ENCODE results near the gene RND1. TPM values are rescaled to one million over a fixed set of nuclear protein-coding genes. Genes with fewer than 3 reads are reported as not detected.
A peak's percentile ranks its signal among the peaks of the same experiment; 100 is the strongest.
"Not testable (repeated sequence)": the region's sequence is repeated elsewhere in the genome, so short reads cannot be mapped to it uniquely, and the experiment has no call there.

Gene RND1
- total RNA-seq, 1 experiment from 2014 or later = 2.0 TPM

DNA sequence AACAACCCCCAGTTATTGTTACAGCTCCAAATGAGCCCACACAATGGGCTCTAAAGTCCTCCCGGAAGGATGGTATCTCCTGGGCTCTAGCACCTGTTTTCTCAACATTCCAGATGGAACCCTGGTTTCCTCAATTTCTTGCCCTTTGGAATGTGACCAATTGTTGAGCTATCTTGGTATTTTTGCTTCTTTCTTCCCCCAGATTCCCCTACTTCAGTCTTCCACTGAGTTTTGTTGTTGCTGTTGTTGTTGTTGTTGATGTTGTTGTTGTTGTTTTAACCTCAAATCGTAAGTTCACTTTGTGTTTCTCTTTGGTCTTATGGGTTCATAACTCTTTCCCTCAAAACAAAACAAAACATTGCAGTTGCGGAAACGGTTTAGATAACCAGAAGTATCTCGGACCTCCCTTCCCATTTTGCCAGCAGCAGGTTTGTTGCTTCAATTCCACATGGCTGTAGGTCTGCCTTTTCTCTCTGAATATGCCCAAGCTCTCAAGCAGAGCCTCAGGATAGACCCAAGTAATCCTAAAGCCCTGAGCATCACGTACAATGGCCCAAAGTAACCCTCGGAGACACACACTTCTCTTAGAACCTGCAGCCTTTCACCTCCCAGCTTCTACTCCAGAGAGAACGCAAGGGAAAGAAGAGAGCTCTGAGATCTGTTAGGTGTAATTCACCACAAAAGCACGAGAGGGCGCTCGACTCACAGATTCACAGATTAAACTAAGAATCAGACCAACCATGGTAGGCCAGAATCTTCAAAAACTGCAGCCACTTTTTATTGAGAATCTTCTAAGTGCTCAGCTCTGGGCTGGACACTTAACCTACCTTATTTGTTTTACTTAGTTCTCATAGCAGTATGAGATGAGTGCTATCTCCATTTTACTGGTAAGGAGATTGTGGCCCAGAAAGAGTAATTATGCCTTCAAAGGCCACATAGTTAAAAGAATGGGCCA, 12.7 kb downstream of the RND1 start:
- TSS peak; percentile 93 for BruUV-seq (replicated peaks)
- peak overlapping the region; percentile 84 for H3K27ac ChIP-seq (ENCODE audit: low read depth, low read length, poor library complexity, severe bottlenecking)

DNA sequence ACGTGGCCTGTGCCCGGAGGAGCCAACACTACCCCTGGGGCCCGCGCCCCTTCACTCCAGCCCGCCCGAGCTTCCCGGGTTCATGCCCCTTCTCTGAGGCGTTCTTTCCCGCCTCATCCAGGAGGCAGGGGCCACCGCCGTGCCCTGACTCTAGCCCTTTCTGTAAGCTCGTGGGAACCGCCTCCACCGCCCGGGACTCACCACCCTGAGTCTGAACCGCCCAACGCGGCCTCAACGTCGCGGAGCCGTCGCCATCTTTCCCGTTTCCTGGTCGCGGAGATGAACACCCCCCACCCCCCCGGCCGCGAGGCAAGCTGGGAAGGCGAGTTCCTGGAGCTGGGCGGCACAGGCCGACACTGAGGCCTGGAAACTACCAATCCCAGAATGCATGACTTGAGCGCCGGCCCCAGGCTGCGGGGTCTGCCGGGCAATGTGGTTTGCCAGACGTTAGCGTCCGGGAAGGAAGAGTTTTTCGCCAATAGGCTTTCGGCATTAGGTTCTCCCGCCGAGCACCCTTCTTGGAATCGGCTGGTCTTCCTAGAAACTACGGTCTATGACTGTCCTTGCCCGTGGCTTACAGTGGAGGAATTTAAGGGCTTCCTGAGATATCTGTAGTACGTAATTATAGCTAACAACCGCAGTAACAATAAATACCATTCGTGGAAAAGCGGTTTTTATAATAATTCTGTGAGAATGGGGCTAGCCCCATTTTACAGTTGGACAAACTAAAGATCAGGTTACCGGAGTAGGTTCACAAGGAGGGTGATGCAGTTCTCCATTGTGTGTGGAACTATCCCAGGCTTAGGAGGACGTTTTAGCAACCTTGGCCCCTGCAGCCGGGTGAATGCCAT, 13.6 kb downstream of the RND1 start, which contains the start of gene DDX23:
DDX23 (minus strand) TSS at position 281 of the 851 bp plus-strand sequence. CDS start 6,381 bp downstream, outside the sequence.
- intact Hi-C loops (cut with micrococcal nuclease; ENCODE audit: unreplicated experiment) = loop anchor here (2.0 to 5.0 kb wide), 2 partner anchors 85 to 125 kb away; partner anchors contain the start of gene WNT1
- Histone ChIP-seq H3K4me1 (ENCODE audit: insufficient read depth, low read length, poor library complexity, severe bottlenecking) (peaks cover 19% of the 10 kb centered on the region), H3K9me3 (ENCODE audit: low read depth, low read length, poor library complexity, severe bottlenecking) (no peaks in the 10 kb centered on the region), H3K4me3 (ENCODE audit: low read depth, low read length, poor library complexity, severe bottlenecking) (peak within 1 kb of the TSS; percentile 79), H3K27ac (ENCODE audit: low read depth, low read length, poor library complexity, severe bottlenecking) (peak within 1 kb of the TSS; percentile 84), H3K27me3 (replicated peaks; ENCODE audit: insufficient read depth, low read depth, low read length, poor library complexity) (no peaks in the 10 kb centered on the region), H3K36me3 (ENCODE audit: insufficient read depth, low read length, poor library complexity, severe bottlenecking) (no peaks in the 10 kb centered on the region)
- no peak for TF ChIP-seq EZH2 (IDR thresholded peaks at IDR 0.05; ENCODE audit: borderline replicate concordance, low read depth, low read length, poor library complexity, severe bottlenecking)
- TF ChIP-seq, protein P1, sequence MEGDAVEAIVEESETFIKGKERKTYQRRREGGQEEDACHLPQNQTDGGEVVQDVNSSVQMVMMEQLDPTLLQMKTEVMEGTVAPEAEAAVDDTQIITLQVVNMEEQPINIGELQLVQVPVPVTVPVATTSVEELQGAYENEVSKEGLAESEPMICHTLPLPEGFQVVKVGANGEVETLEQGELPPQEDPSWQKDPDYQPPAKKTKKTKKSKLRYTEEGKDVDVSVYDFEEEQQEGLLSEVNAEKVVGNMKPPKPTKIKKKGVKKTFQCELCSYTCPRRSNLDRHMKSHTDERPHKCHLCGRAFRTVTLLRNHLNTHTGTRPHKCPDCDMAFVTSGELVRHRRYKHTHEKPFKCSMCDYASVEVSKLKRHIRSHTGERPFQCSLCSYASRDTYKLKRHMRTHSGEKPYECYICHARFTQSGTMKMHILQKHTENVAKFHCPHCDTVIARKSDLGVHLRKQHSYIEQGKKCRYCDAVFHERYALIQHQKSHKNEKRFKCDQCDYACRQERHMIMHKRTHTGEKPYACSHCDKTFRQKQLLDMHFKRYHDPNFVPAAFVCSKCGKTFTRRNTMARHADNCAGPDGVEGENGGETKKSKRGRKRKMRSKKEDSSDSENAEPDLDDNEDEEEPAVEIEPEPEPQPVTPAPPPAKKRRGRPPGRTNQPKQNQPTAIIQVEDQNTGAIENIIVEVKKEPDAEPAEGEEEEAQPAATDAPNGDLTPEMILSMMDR (conservative IDR thresholded peaks at IDR 0.05; ENCODE audit: low read depth, low read length) = no peak
- BruUV-seq (replicated peaks) = no TSS peak
- peak; percentile 99 for DNase-seq (ENCODE audit: low spot score)
- POLR2A ChIA-PET (ENCODE audit: low non-redundant PET) = interaction anchor here (0.6 to 0.8 kb wide), 3 partner anchors 14 to 279 kb away, joined by 7 to 10 read pairs (median 8); no protein-coding TSS in a partner anchor
- CTCF ChIA-PET = interaction anchor here (0.5 to 2.9 kb wide), 11 partner anchors 33 to 1182 kb away, joined by 3 to 56 read pairs (median 8); partner anchors contain the start of gene WNT1

More for the DNA sequence above, 12.7 kb downstream of the RND1 start:
- DNase-seq (ENCODE audit: low spot score) = peak; percentile 93
- H3K27me3 ChIP-seq (replicated peaks; ENCODE audit: insufficient read depth, low read depth, low read length, poor library complexity) = no peaks in the 10 kb centered on the region
- H3K4me3 ChIP-seq (ENCODE audit: low read depth, low read length, poor library complexity, severe bottlenecking) = peak overlapping the region; percentile 79
- ChIA-PET CTCF (interaction anchor here (0.5 to 2.9 kb wide), 14 partner anchors 13 to 167 kb away, joined by 3 to 56 read pairs (median 8); partner anchors contain the start of genes RND1 and WNT1), POLR2A (ENCODE audit: low non-redundant PET) (no interaction called here)
- H3K4me1 ChIP-seq (ENCODE audit: insufficient read depth, low read length, poor library complexity, severe bottlenecking) = peaks cover 19% of the 10 kb centered on the region
- intact Hi-C loops (cut with micrococcal nuclease; ENCODE audit: unreplicated experiment) = loop anchor here (1.0 to 5.0 kb wide), 3 partner anchors 37 to 124 kb away; partner anchors contain the start of gene WNT1
- no peaks in the 10 kb centered on the region for H3K36me3 ChIP-seq (ENCODE audit: insufficient read depth, low read length, poor library complexity, severe bottlenecking)
- TF ChIP-seq EZH2 (IDR thresholded peaks at IDR 0.05; ENCODE audit: borderline replicate concordance, low read depth, low read length, poor library complexity, severe bottlenecking) = no peak
- TF ChIP-seq, protein P1 (conservative IDR thresholded peaks at IDR 0.05; ENCODE audit: low read depth, low read length) = peak; percentile 90
- no peaks in the 10 kb centered on the region for H3K9me3 ChIP-seq (ENCODE audit: low read depth, low read length, poor library complexity, severe bottlenecking)

DNA sequence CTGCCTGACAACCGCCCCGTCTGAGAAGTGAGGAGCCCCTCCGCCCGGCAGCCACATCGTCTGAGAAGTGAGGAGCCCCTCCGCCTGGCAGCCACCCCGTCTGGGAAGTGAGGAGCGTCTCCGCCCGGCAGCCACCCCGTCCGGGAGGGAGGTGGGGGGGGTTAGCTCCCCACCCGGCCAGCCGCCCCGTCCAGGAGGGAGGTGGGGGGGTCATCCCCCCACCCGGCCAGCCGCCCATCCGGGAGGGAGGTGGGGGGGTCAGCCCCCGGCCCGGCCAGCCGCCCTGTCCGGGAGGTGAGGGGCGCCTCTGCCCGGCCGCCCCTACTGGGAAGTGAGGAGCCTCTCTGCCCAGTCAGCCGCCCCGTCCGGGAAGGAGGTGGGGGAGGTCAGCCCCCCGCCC, 23.6 kb downstream of the RND1 start:
- BruUV-seq (replicated peaks) = not testable (repeated sequence)

More for the DNA sequence above, 23.6 kb downstream of the RND1 start:
- peaks cover 64% of the 10 kb centered on the region for H3K36me3 ChIP-seq (ENCODE audit: insufficient read depth, low read length, poor library complexity, severe bottlenecking)
- H3K4me1 ChIP-seq (ENCODE audit: insufficient read depth, low read length, poor library complexity, severe bottlenecking); DNase-seq (ENCODE audit: low spot score); H3K4me3 ChIP-seq (ENCODE audit: low read depth, low read length, poor library complexity, severe bottlenecking); H3K27ac ChIP-seq (ENCODE audit: low read depth, low read length, poor library complexity, severe bottlenecking); intact Hi-C loops (cut with micrococcal nuclease; ENCODE audit: unreplicated experiment); H3K27me3 ChIP-seq (replicated peaks; ENCODE audit: insufficient read depth, low read depth, low read length, poor library complexity); POLR2A ChIA-PET (ENCODE audit: low non-redundant PET); H3K9me3 ChIP-seq (ENCODE audit: low read depth, low read length, poor library complexity, severe bottlenecking); CTCF ChIA-PET: not testable (repeated sequence)

All from A673 (cell line).